Liver (tissue), 9 donors: ENCODE measurements around the gene SRSF3. TPM values are rescaled to one million over a fixed set of nuclear protein-coding genes. Genes with fewer than 3 reads are reported as not detected.

Experiments
- DNase-seq: peaks from one replicate; pipeline ENCODE4 v3.0.0-alpha.2; 2017; ENCODE audit warnings: low spot score
- H3K27ac ChIP-seq, 2 donors: one replicate each; pipeline ENCODE4 v1.7.0; 2013; ENCODE audit warnings: inconsistent platforms in 2 of 2, low read length in 2 of 2, control low read depth in 1 of 2, low read depth in 1 of 2, mild to moderate bottlenecking in 1 of 2
- H3K27me3 ChIP-seq, 4 donors: one replicate each; pipeline versions ENCODE4 v1.6.1 to v1.7.0; 2013; ENCODE audit warnings: low read length in 3 of 4, inconsistent platforms in 1 of 4, mild to moderate bottlenecking in 1 of 4, moderate library complexity in 1 of 4; ENCODE audit not compliant: control insufficient read depth in 4 of 4, insufficient read depth in 4 of 4
- H3K36me3 ChIP-seq, 4 donors: one replicate each; pipeline versions ENCODE4 v1.6.1 to v1.7.0; 2013; ENCODE audit warnings: low read length in 3 of 4, mild to moderate bottlenecking in 3 of 4, low read depth in 1 of 4, moderate library complexity in 1 of 4; ENCODE audit not compliant: control insufficient read depth in 4 of 4, insufficient read depth in 3 of 4
- H3K4me1 ChIP-seq, 4 donors: one replicate each; pipeline versions ENCODE4 v1.6.1 to v1.7.0; 2013; ENCODE audit warnings: low read length in 3 of 4, mild to moderate bottlenecking in 3 of 4, moderate library complexity in 1 of 4; ENCODE audit not compliant: control insufficient read depth in 4 of 4, insufficient read depth in 4 of 4
- H3K4me3 ChIP-seq, 3 donors: one replicate each; pipeline versions ENCODE4 v1.6.1 to v1.7.0; 2013; ENCODE audit warnings: low read length in 3 of 3, control low read depth in 1 of 3, low read depth in 1 of 3, mild to moderate bottlenecking in 1 of 3
- H3K9ac ChIP-seq, 2 donors: one replicate each; pipeline ENCODE4 v1.7.0; 2013; ENCODE audit warnings: low read length in 2 of 2, mild to moderate bottlenecking in 2 of 2, moderate library complexity in 2 of 2, control low read depth in 1 of 2, low read depth in 1 of 2
- H3K9me3 ChIP-seq, 4 donors: one replicate each; pipeline versions ENCODE4 v1.6.1 to v1.7.0; 2013; ENCODE audit warnings: low read length in 3 of 4; ENCODE audit not compliant: control insufficient read depth in 4 of 4
- ATF3 ChIP-seq: IDR thresholded peaks from 2 replicates; pipeline ENCODE4 v1.6.1; 2016; ENCODE audit warnings: antibody characterized with exemption
- CTCF ChIP-seq: fragments of 150-350 bp; IDR thresholded peaks from 2 replicates; pipeline ENCODE4 v1.5.1; 2017; ENCODE audit warnings: improper control_type of control experiment, low read depth, low read length; ENCODE audit not compliant: missing input control
- EGR1 ChIP-seq, 2 donors: IDR thresholded peaks; 2 replicates each; pipeline ENCODE4 v1.6.1; 2016 to 2018; ENCODE audit warnings: antibody characterized with exemption in 2 of 2, low read depth in 2 of 2
- FOXA1 ChIP-seq: IDR thresholded peaks from 2 replicates; pipeline ENCODE4 v1.6.1; 2016; ENCODE audit warnings: antibody characterized with exemption
- FOXA2 ChIP-seq: IDR thresholded peaks from 2 replicates; pipeline ENCODE4 v1.6.1; 2016; ENCODE audit warnings: antibody characterized with exemption
- GABPA ChIP-seq, 2 donors: IDR thresholded peaks in 1 of 2; conservative IDR thresholded peaks in 1 of 2; 2 replicates each; pipeline ENCODE4 v1.6.1; 2016; ENCODE audit warnings: antibody characterized with exemption in 2 of 2, mild to moderate bottlenecking in 1 of 2, moderate library complexity in 1 of 2
- HNF4A ChIP-seq, 2 donors: conservative IDR thresholded peaks; 2 replicates each; pipeline ENCODE4 v1.6.1; 2016; ENCODE audit warnings: antibody characterized with exemption in 2 of 2, mild to moderate bottlenecking in 2 of 2
- HNF4G ChIP-seq: IDR thresholded peaks from 2 replicates; pipeline ENCODE4 v1.6.1; 2016; ENCODE audit warnings: antibody characterized with exemption
- JUND ChIP-seq, 2 donors: IDR thresholded peaks; 2 replicates each; pipeline ENCODE4 v1.6.1; 2016; ENCODE audit warnings: antibody characterized with exemption in 2 of 2
- NR2F2 ChIP-seq: IDR thresholded peaks from 2 replicates; pipeline ENCODE4 v1.6.1; 2016; ENCODE audit warnings: antibody characterized with exemption
- RAD21 ChIP-seq, 2 donors: IDR thresholded peaks; 2 replicates each; pipeline ENCODE4 v1.6.1; 2016; ENCODE audit warnings: antibody characterized with exemption in 2 of 2, mild to moderate bottlenecking in 2 of 2
- RXRA ChIP-seq, 2 donors: IDR thresholded peaks; 2 replicates each; pipeline ENCODE4 v1.6.1; 2017 to 2018; ENCODE audit warnings: antibody characterized with exemption in 2 of 2, mild to moderate bottlenecking in 1 of 2
- SP1 ChIP-seq: IDR thresholded peaks from 2 replicates; pipeline ENCODE4 v1.6.1; 2018; ENCODE audit warnings: antibody characterized with exemption, mild to moderate bottlenecking
- TAF1 ChIP-seq: conservative IDR thresholded peaks from 2 replicates; pipeline ENCODE4 v1.6.1; 2016; ENCODE audit warnings: antibody characterized with exemption, mild to moderate bottlenecking
- YY1 ChIP-seq: IDR thresholded peaks from 2 replicates; pipeline ENCODE4 v1.6.1; 2016; ENCODE audit warnings: antibody characterized with exemption, mild to moderate bottlenecking
- ZBTB33 ChIP-seq: IDR thresholded peaks from 2 replicates; pipeline ENCODE4 v1.6.1; 2016; ENCODE audit warnings: antibody characterized with exemption
- WGBS: extraction: QIAGEN DNeasy Blood & Tissue Kit; methylation state at CpG from one replicate; pipeline ENCODE4 v1.1.7; 2013; 5-methylcytosine and 5-hydroxymethylcytosine counted together
- polyA plus RNA-seq, 2 donors: library from polyadenylated mRNA; stranded (reverse) in 1 of 2; unstranded in 1 of 2; fragments of 200-250 nt in 1 of 2; fragments of >200 nt in 1 of 2; fragmentation: Nextera tagmentation in 1 of 2; extraction: Ambion mirVana in 1 of 2; gene quantifications; one replicate each; pipeline versions ENCODE4 v1.2.1 to v1.2.3, GENCODE V29; 2013 to 2015
- total RNA-seq, 2 donors: library from RNA; depleted of rRNA; stranded (reverse); fragments of >200 nt; gene quantifications; one replicate each; pipeline ENCODE4 v1.2.3, GENCODE V29; 2014
- TF ChIP-seq, protein P1 (sequence below): IDR thresholded peaks from 2 replicates; pipeline ENCODE4 v1.6.1; 2016; ENCODE audit warnings: antibody characterized with exemption
- TF ChIP-seq, protein P2 (sequence below): IDR thresholded peaks from 2 replicates; pipeline ENCODE4 v1.6.1; 2016; ENCODE audit warnings: antibody characterized with exemption, mild to moderate bottlenecking
- donor health status: healthy.
- donor health status: healthy.
- donor health status: healthy.
- donor health status: healthy.
- donor health status: healthy.

SRSF3 gene
- total and polyA plus RNA-seq, 4 donors: 62.8 to 103 (median 101) TPM

GRCh38 chr6:36546920-36547645 is 47.1 kb upstream of the SRSF3 start, which contains the start of gene STK38:
Gene STK38, minus strand, starts transcription at chr6:36547479. Its CDS starts 7,277 bp downstream, at chr6:36540202.
- peak; percentile 97 for DNase-seq
- H3K36me3 ChIP-seq: no peaks in the 10 kb centered on the region
- WGBS: under 1% methylated on average over 51 of the region's 51 CpGs
- no peaks in the 10 kb centered on the region for H3K27me3 ChIP-seq
- peak; percentile 11 for TF ChIP-seq NR2F2
- TF ChIP-seq SP1: peak; percentile 26
- TF ChIP-seq CTCF: no peak
- no peak for TF ChIP-seq JUND (IDR thresholded peaks at IDR 0.05)
- TF ChIP-seq ATF3: no peak
- TF ChIP-seq, protein P1, sequence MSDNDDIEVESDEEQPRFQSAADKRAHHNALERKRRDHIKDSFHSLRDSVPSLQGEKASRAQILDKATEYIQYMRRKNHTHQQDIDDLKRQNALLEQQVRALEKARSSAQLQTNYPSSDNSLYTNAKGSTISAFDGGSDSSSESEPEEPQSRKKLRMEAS: no peak
- TF ChIP-seq, protein P2, sequence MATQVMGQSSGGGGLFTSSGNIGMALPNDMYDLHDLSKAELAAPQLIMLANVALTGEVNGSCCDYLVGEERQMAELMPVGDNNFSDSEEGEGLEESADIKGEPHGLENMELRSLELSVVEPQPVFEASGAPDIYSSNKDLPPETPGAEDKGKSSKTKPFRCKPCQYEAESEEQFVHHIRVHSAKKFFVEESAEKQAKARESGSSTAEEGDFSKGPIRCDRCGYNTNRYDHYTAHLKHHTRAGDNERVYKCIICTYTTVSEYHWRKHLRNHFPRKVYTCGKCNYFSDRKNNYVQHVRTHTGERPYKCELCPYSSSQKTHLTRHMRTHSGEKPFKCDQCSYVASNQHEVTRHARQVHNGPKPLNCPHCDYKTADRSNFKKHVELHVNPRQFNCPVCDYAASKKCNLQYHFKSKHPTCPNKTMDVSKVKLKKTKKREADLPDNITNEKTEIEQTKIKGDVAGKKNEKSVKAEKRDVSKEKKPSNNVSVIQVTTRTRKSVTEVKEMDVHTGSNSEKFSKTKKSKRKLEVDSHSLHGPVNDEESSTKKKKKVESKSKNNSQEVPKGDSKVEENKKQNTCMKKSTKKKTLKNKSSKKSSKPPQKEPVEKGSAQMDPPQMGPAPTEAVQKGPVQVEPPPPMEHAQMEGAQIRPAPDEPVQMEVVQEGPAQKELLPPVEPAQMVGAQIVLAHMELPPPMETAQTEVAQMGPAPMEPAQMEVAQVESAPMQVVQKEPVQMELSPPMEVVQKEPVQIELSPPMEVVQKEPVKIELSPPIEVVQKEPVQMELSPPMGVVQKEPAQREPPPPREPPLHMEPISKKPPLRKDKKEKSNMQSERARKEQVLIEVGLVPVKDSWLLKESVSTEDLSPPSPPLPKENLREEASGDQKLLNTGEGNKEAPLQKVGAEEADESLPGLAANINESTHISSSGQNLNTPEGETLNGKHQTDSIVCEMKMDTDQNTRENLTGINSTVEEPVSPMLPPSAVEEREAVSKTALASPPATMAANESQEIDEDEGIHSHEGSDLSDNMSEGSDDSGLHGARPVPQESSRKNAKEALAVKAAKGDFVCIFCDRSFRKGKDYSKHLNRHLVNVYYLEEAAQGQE: peak; percentile 28
- no peak for TF ChIP-seq YY1
- no peak for TF ChIP-seq GABPA (IDR thresholded peaks at IDR 0.05 in 1 of 2, conservative IDR thresholded peaks at IDR 0.05 in 1 of 2)
- TF ChIP-seq ZBTB33: no peak
- no peak for TF ChIP-seq HNF4A (conservative IDR thresholded peaks at IDR 0.05)
- peak in 1 of 2 donors; percentile 21 for TF ChIP-seq RXRA (IDR thresholded peaks at IDR 0.05)
- TF ChIP-seq RAD21 (IDR thresholded peaks at IDR 0.05): peak in 1 of 2 donors; percentile 45
- no peak for TF ChIP-seq EGR1 (IDR thresholded peaks at IDR 0.05; ENCODE audit: low read depth in 2 of 2)
- TF ChIP-seq FOXA1: no peak
- no peak for TF ChIP-seq HNF4G
- no peak for TF ChIP-seq FOXA2
- no peak for TF ChIP-seq TAF1
- H3K4me3 ChIP-seq: peak within 1 kb of the TSS; percentile 79 to 99 (median 82)
- peak within 1 kb of the TSS; percentile 81 to 99 for H3K9ac ChIP-seq
- no peaks in the 10 kb centered on the region for H3K9me3 ChIP-seq
- peak within 1 kb of the TSS; percentile 85 to 94 for H3K27ac ChIP-seq
- H3K4me1 ChIP-seq: peaks cover 6 to 20% (median 13%) of the 10 kb centered on the region in 4 donors
